ENCODE data around the gene NT5DC1.

NT5DC1 gene

DNA sequence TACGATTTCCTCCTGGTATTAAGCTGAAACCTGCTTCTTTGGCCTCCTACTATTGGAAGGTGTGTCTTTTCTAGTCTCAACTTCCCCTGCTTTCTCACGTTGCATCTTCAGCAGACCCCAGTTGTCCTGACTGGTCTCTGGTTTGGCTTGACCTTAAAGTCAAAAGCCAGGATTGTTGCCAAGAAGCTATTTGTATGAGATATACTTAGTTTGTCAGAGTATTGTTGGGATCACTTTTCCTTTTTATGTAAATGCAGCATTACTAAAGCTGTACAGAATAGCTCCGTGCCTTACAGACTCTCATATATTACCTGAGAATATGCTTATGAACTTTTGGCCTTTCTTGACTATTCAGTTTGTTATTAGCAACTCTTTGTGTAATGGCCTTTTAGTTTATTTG, 92.1 kb downstream of the NT5DC1 start:
- H3K27me3 ChIP-seq (ENCODE audit: insufficient read depth, low read length): no peaks in the 10 kb centered on the region
- no peaks in the 10 kb centered on the region for H3K4me1 ChIP-seq (ENCODE audit: insufficient read depth, low read length)
- H2AFZ ChIP-seq (ENCODE audit: low read depth, low read length): no peak overlapping the region
- no peaks in the 10 kb centered on the region for H3K9me3 ChIP-seq (ENCODE audit: low read length)
- no peak overlapping the region for H3K4me3 ChIP-seq (ENCODE audit: low read length)
- H3K36me3 ChIP-seq (ENCODE audit: insufficient read depth, low read length): no peaks in the 10 kb centered on the region

DNA sequence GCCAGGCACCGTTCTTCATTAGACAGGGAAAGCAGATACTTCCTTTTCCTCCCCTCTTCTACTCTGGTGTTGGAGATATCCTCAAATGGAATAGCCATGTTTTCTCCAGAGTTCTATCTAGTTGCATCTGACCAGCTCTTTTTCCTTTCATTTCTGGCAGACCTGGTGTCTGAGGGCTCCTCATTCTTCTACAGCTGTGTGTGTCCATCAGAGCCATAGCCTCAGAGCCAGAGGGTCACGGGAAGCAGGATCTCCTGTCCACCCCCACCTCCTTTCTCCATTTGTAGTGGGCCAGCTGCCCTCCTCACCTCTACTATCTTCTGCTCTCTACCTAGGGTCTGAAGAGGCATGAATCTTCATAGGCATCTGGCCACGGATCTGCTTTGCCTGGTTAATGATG, 96.2 kb downstream of the NT5DC1 start:
- no peak overlapping the region for H3K4me3 ChIP-seq (ENCODE audit: low read length)
- no peaks in the 10 kb centered on the region for H3K27me3 ChIP-seq (ENCODE audit: insufficient read depth, low read length)
- H3K9me3 ChIP-seq (ENCODE audit: low read length): no peaks in the 10 kb centered on the region
- no peaks in the 10 kb centered on the region for H3K36me3 ChIP-seq (ENCODE audit: insufficient read depth, low read length)
- no peaks in the 10 kb centered on the region for H3K4me1 ChIP-seq (ENCODE audit: insufficient read depth, low read length)
- no peak overlapping the region for H2AFZ ChIP-seq (ENCODE audit: low read depth, low read length)

DNA sequence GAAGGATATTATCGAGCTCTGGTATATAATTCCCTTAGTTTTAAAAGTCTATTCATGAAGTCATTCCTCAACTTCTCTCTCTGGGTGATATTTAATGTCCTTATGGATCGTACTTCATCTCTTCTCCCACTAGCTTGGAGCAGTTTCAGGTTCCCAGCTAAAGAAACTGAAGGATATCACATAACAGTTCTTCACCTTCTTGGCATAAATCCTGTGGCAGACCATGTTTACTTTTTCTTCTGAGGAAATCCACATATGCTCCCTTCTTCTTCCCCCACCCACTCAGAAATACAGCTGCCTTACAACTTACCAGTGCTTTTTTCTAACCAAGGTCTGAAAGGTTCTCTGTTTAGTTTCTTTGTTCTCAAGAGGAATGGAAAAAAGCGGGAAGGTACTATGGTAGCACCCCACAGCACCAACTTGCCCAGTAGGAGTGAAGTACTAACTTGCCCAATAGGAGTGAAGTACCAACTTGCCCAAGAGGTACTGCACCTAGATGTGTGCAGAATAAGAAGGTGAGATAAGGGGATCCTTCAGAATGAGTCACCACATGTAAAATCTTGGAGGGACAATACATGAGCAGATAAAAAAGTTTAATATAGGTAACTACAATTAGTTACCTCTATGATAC, 100.1 kb downstream of the NT5DC1 start:
- Histone ChIP-seq H2AFZ (ENCODE audit: low read depth, low read length) (no peak overlapping the region), H3K4me3 (ENCODE audit: low read length) (no peak overlapping the region), H3K4me1 (ENCODE audit: insufficient read depth, low read length) (no peaks in the 10 kb centered on the region)

DNA sequence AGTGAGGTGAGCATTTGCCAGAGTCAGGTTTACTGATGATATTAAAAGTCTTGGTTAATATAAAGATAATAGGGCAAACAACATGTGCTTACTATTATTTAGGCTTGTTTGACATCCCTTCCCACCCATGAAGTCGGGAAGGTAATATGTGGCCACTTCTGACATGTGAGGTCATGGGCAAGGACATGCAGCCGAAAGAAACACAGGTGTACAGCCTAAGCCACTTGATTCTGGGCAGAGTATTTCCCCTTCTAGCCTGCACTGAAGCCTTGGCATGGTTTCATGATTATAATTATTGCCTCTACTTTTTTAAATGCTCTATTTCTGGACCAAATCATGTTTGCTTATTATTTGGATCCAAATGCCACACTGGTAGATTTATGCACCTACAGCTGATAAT, 100.9 kb downstream of the NT5DC1 start:
- no peak overlapping the region for H3K4me3 ChIP-seq (ENCODE audit: low read length)
- H3K9me3 ChIP-seq (ENCODE audit: low read length): no peaks in the 10 kb centered on the region
- H2AFZ ChIP-seq (ENCODE audit: low read depth, low read length): no peak overlapping the region
- H3K36me3 ChIP-seq (ENCODE audit: insufficient read depth, low read length): no peaks in the 10 kb centered on the region
- no peaks in the 10 kb centered on the region for H3K4me1 ChIP-seq (ENCODE audit: insufficient read depth, low read length)
- H3K27me3 ChIP-seq (ENCODE audit: insufficient read depth, low read length): no peaks in the 10 kb centered on the region

More for the DNA sequence above, 100.1 kb downstream of the NT5DC1 start:
- H3K27me3 ChIP-seq (ENCODE audit: insufficient read depth, low read length): no peaks in the 10 kb centered on the region
- H3K9me3 ChIP-seq (ENCODE audit: low read length): no peaks in the 10 kb centered on the region
- H3K36me3 ChIP-seq (ENCODE audit: insufficient read depth, low read length): no peaks in the 10 kb centered on the region

DNA sequence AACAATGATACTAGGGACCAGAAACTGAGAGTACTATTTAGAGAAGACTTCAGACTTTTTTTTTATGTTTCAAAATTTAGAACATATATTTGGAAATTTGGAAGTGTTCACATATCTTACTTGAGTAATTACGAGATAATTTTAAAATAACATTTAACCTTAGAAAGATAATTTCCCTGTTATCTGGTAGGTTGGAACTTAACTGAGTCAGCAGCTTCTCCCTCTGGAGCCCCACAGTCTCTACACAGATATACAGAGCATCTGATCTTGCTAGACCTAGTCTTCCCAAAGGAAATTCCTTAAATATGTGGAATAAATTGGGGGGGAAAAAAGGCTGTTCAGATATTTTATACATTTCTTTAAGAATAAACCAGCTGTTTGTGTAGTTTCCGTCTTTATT, 104.6 kb downstream of the NT5DC1 start:
- Histone ChIP-seq H3K4me3 (ENCODE audit: low read length) (no peak overlapping the region), H3K4me1 (ENCODE audit: insufficient read depth, low read length) (no peaks in the 10 kb centered on the region), H2AFZ (ENCODE audit: low read depth, low read length) (no peak overlapping the region), H3K36me3 (ENCODE audit: insufficient read depth, low read length) (no peaks in the 10 kb centered on the region), H3K27me3 (ENCODE audit: insufficient read depth, low read length) (no peaks in the 10 kb centered on the region), H3K9me3 (ENCODE audit: low read length) (no peaks in the 10 kb centered on the region)

DNA sequence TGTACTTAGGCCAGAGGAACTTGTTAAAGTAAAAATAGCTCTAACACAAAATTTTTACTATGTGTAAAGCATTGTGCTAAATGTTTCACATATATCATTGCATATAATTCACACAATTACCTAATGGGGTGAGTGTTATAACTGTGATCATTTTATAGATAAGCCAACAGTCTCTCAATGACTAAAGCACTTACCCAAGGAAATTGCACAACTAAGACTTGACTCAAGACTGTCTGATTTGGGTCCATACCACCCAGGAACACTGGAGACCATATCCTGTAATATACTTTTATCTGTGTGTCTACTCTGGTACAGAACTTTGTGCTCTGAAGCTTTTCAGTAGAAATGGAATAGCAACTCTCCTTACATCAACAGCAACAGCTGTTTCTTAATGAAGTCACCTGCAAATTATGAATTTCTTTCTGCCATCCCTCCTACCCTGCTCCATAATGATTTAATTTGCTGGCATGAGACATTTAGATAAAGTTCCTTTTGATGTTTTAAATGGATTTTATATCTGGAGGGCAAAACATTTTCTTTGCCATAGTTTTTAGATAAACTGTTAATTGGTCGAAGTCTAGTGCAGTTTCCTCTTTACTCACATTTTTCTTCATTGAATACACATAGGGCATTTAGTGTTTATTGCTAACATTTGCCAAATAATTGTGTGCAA, 105.7 kb downstream of the NT5DC1 start:
- Histone ChIP-seq H3K27me3 (ENCODE audit: insufficient read depth, low read length) (no peaks in the 10 kb centered on the region), H3K4me1 (ENCODE audit: insufficient read depth, low read length) (no peaks in the 10 kb centered on the region), H3K9me3 (ENCODE audit: low read length) (no peaks in the 10 kb centered on the region), H3K4me3 (ENCODE audit: low read length) (no peak overlapping the region), H2AFZ (ENCODE audit: low read depth, low read length) (no peak overlapping the region), H3K36me3 (ENCODE audit: insufficient read depth, low read length) (no peaks in the 10 kb centered on the region)

DNA sequence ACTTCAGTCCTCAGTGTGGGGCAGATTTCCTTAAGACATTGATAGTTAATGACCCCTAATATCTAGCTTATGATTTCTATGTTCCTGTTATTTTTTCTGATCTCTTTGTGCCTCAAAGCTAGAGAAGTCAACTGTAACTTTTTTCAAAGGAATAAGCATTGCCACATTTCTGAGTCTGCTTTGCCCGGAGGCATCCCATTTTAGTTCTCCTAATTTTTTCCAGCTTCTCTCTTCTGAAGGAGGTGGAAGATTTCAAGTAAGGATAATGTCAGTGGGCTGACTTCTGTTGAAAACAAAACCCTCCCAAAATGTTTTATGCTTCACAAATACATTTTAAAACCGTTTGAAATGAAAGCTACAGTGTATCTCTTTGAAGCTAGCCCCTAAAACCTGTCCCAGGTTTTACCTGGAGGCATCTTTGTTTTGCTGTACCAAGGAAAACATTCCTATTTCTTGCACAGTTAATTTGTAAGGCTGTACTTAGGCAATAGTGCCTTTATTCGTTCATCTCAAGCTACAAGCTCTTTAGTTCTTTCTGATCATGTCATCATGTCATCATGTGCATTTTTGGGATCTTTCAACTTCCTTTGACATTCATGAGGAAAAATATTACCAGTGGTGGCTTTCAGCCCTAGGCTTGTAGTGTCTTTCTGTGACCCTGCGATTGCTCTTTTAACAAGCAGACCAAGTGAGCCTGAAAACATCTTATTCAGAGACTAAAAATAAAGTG, 107.6 kb downstream of the NT5DC1 start:
- Histone ChIP-seq H3K4me3 (ENCODE audit: low read length) (no peak overlapping the region), H3K27me3 (ENCODE audit: insufficient read depth, low read length) (no peaks in the 10 kb centered on the region), H2AFZ (ENCODE audit: low read depth, low read length) (no peak overlapping the region), H3K36me3 (ENCODE audit: insufficient read depth, low read length) (no peaks in the 10 kb centered on the region), H3K4me1 (ENCODE audit: insufficient read depth, low read length) (no peaks in the 10 kb centered on the region), H3K9me3 (ENCODE audit: low read length) (no peaks in the 10 kb centered on the region)

DNA sequence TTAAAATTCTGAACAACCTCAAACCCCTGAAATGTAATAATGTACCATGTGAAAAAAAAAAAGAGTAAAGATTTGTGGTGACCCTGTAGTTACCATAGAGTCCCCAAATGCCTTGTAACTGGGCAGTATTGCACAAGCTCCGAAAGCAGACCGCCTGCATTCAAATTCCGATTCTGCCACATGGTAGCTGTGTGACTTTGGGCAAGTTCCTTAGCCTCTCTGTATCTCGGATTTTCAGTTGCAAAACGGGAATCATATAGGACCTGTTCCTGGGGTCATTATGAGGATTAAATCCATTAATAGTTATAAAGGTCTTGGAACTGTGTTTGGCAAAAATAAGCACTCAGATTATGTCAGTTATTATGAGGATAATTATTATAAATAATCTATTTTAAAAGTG, 109.7 kb downstream of the NT5DC1 start:
- Histone ChIP-seq H3K4me1 (ENCODE audit: insufficient read depth, low read length) (no peaks in the 10 kb centered on the region), H3K36me3 (ENCODE audit: insufficient read depth, low read length) (no peaks in the 10 kb centered on the region), H3K27me3 (ENCODE audit: insufficient read depth, low read length) (no peaks in the 10 kb centered on the region), H2AFZ (ENCODE audit: low read depth, low read length) (no peak overlapping the region), H3K9me3 (ENCODE audit: low read length) (no peaks in the 10 kb centered on the region), H3K4me3 (ENCODE audit: low read length) (no peak overlapping the region)

DNA sequence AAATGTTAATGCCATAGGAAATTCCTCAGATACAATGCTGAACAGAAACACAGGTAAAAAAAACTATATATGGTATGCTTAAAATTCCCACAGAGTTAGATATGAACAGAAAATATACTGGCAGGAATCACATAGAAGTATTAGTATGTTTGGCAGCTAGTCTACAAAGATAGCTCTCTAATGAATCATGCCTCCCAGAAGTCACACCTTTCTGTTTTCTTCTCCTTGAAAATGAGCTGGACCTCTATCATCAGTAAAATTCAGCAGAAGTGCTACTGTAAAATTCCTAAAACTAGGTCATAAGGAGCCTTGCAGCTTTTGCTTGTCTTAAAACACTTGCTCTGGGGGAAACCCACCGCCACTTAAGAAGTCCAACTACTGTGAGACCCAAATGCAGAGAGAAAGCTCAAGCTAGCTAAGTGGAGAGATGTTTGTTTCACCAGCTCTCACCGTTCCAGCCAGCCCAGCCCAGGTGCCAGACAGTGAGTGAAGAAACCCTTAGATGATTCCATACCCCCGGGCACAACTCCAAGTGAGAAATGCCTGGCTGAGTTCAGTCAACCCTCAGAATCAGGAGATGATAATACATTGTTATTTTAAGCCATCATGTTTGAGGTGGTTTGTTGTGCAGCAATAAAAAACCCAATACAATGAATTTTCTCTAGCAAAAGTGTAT, 110.2 kb downstream of the NT5DC1 start:
- no peak overlapping the region for H2AFZ ChIP-seq (ENCODE audit: low read depth, low read length)
- no peaks in the 10 kb centered on the region for H3K36me3 ChIP-seq (ENCODE audit: insufficient read depth, low read length)
- no peaks in the 10 kb centered on the region for H3K9me3 ChIP-seq (ENCODE audit: low read length)
- no peaks in the 10 kb centered on the region for H3K27me3 ChIP-seq (ENCODE audit: insufficient read depth, low read length)
- H3K4me3 ChIP-seq (ENCODE audit: low read length): no peak overlapping the region
- H3K4me1 ChIP-seq (ENCODE audit: insufficient read depth, low read length): no peaks in the 10 kb centered on the region

DNA sequence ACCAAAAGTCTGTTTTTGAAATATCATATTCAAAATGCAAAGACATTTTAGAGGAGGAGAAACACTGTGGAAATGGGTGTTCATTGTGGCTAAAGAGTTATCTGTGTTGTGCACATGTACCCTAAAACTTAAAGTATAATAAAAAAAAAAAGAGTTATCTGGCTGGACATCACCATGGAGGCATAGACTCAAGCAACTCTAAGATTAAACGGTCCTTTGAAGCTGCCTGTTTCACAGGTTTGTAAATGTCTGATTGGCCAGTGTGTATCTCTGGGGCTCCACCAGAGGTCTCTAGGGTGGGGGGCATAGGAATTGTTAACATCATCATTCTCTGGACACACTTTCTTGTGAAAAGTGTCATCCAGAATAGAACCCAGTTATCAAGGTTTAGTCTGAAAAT, 114.0 kb downstream of the NT5DC1 start:
- Histone ChIP-seq H3K9me3 (ENCODE audit: low read length) (no peaks in the 10 kb centered on the region), H2AFZ (ENCODE audit: low read depth, low read length) (no peak overlapping the region), H3K27me3 (ENCODE audit: insufficient read depth, low read length) (no peaks in the 10 kb centered on the region), H3K4me1 (ENCODE audit: insufficient read depth, low read length) (no peaks in the 10 kb centered on the region), H3K36me3 (ENCODE audit: insufficient read depth, low read length) (no peaks in the 10 kb centered on the region), H3K4me3 (ENCODE audit: low read length) (no peak overlapping the region)

DNA sequence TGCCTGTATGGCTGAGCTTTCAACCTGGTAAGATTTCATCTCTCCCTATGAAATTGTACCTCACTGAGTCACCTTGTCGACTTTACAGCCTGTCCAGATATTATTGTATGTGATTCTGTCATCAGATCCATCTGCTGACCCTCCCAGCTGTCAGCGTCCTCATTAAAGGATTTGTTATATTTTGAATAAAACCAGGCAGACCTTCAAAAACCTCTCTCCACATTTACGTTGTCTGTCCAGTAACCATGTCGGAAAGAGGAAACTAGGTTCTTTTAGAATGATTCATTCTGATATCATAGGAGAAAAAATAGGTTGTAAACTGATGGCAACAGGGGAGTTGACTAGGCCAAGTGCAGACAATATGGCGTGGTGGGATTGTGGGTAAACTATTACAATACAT, 114.8 kb downstream of the NT5DC1 start:
- H2AFZ ChIP-seq (ENCODE audit: low read depth, low read length): no peak overlapping the region
- H3K9me3 ChIP-seq (ENCODE audit: low read length): no peaks in the 10 kb centered on the region

DNA sequence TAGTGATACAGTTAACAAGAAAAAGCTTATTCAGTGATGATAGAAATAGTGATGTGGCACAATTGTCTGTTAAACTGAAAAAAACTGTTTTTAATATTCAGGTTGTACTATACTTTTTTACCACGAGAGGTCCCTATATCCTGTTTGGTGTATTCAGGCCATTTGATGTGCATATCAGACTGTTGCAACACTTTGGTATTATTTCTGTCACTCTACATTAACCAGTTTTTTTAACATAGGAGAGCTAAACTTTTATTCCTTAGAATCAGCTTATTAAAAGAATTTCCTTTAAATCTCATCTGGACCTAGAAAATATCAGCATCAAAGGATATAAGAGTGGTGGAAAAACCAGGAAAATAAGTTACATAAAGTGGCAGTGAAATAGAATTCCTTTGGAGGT, 116.4 kb downstream of the NT5DC1 start:
- Histone ChIP-seq H3K4me1 (ENCODE audit: insufficient read depth, low read length) (no peaks in the 10 kb centered on the region), H2AFZ (ENCODE audit: low read depth, low read length) (peak overlapping the region; percentile 41), H3K27me3 (ENCODE audit: insufficient read depth, low read length) (no peaks in the 10 kb centered on the region), H3K4me3 (ENCODE audit: low read length) (no peak overlapping the region), H3K36me3 (ENCODE audit: insufficient read depth, low read length) (no peaks in the 10 kb centered on the region), H3K9me3 (ENCODE audit: low read length) (no peaks in the 10 kb centered on the region)

More for the DNA sequence above, 114.8 kb downstream of the NT5DC1 start:
- no peaks in the 10 kb centered on the region for H3K27me3 ChIP-seq (ENCODE audit: insufficient read depth, low read length)
- H3K36me3 ChIP-seq (ENCODE audit: insufficient read depth, low read length): no peaks in the 10 kb centered on the region
- no peak overlapping the region for H3K4me3 ChIP-seq (ENCODE audit: low read length)
- H3K4me1 ChIP-seq (ENCODE audit: insufficient read depth, low read length): no peaks in the 10 kb centered on the region

DNA sequence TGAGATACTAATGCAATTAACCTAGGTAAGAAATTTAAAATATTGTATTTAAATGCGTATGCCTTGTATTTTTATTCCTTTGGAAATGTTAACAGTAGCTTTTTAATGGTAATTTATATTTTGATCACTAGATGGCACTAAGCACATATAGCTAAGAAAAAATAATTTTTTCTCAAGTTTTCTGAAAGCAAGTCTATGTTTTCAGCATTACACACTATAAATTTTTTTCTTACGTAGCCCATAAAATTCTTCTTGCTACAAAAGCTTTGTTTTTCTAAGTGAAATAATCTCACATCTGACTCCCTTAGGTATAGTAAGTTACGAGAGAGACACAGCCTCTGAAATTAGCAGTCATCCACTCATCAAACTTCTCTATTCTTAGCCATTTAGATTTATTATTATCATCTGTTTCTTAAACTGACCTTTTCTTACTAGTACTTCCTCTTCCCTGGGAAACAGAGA, 117.5 kb downstream of the NT5DC1 start:
- H3K9me3 ChIP-seq (ENCODE audit: low read length): no peaks in the 10 kb centered on the region
- H3K27me3 ChIP-seq (ENCODE audit: insufficient read depth, low read length): no peaks in the 10 kb centered on the region
- no peaks in the 10 kb centered on the region for H3K4me1 ChIP-seq (ENCODE audit: insufficient read depth, low read length)
- no peak overlapping the region for H2AFZ ChIP-seq (ENCODE audit: low read depth, low read length)
- no peaks in the 10 kb centered on the region for H3K36me3 ChIP-seq (ENCODE audit: insufficient read depth, low read length)
- no peak overlapping the region for H3K4me3 ChIP-seq (ENCODE audit: low read length)
